Activated CD4-positive, alpha-beta T cell treated with anti-CD3 and anti-CD28 coated beads for 36 hours (primary cell): ENCODE measurements around the gene PADI6. TPM values are rescaled to one million over a fixed set of nuclear protein-coding genes. Genes with fewer than 3 reads are reported as not detected.

Source experiments
- total RNA-seq, 2 experiments: library from RNA; stranded (reverse); gene quantifications; one replicate each; pipeline ENCODE4 v1.2.3, GENCODE V29; 2021

Gene PADI6
- total RNA-seq, 2 experiments from 2014 or later, result not detected

Other genes starting within 250 kb of the PADI6 start
- not detected for gene PADI1, start 167.1 kb upstream of the PADI6 start, total RNA-seq
- gene PADI3, start 123.1 kb upstream of the PADI6 start, total RNA-seq, result not detected
- under 1 TPM; 0.23 to 0.30 TPM for gene PADI4, start 64.0 kb upstream of the PADI6 start, total RNA-seq
- gene RCC2, start 67.5 kb downstream of the PADI6 start, total RNA-seq, result 100 to 1,000 TPM; 107 to 120 TPM
- not detected for gene ARHGEF10L, start 167.5 kb downstream of the PADI6 start, total RNA-seq